Coronary artery (tissue), 2 donors: ENCODE data around the gene TIAM2.

Experiments used
- DNase-seq: peaks from one replicate; pipeline ENCODE4 v3.0.0-alpha.2; 2017; ENCODE audit warnings: low spot score
- H3K27ac ChIP-seq, 2 donors: fragments of 200-600 bp; sonication (generic); one replicate each; pipeline ENCODE4 v1.5.1; 2016 to 2019
- H3K4me3 ChIP-seq: fragments of 200-600 bp; sonication (generic); 2 replicates; pipeline ENCODE4 v1.5.1; 2016; ENCODE audit warnings: mild to moderate bottlenecking, moderate library complexity
- TF ChIP-seq, protein P1 (sequence below): fragments of 200-600 bp; sonication (generic); IDR thresholded peaks from one replicate; pipeline ENCODE4 v1.5.1; 2019; ENCODE audit warnings: antibody characterized with exemption

TIAM2 gene

DNA sequence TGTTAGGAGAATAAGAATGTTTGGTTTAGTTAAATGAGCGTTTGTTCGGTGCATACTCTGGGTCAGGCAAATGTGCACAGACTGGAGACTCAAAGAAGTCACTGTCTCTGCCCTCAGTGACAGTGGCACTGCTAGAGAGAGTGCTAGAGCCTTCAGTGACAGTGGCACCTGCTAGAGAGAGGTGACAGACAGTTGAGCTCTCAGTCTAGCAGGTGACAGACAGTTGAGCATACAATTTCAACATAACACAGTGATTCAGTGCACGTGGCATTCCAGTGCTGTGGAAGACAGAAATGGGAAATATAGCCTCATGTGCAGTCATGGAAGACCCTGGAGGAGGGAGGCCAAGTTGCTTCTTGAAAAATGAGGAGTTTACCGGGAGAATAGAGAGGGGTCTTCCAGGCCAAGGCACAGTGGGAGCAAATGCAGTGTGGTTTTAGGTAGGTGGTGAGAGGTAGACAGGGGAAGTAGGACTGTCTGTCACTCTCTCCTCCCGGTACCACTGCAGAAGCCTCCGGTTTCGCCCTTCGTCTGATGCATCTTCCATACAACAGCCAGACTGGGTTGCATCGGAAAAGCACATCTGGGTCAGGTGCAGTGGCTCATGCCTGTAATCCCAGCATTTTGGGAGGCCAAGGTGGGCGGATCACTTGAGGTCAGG lies 160.8 kb downstream of the TIAM2 start:
- TF ChIP-seq, protein P1, sequence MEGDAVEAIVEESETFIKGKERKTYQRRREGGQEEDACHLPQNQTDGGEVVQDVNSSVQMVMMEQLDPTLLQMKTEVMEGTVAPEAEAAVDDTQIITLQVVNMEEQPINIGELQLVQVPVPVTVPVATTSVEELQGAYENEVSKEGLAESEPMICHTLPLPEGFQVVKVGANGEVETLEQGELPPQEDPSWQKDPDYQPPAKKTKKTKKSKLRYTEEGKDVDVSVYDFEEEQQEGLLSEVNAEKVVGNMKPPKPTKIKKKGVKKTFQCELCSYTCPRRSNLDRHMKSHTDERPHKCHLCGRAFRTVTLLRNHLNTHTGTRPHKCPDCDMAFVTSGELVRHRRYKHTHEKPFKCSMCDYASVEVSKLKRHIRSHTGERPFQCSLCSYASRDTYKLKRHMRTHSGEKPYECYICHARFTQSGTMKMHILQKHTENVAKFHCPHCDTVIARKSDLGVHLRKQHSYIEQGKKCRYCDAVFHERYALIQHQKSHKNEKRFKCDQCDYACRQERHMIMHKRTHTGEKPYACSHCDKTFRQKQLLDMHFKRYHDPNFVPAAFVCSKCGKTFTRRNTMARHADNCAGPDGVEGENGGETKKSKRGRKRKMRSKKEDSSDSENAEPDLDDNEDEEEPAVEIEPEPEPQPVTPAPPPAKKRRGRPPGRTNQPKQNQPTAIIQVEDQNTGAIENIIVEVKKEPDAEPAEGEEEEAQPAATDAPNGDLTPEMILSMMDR, result no peak
- H3K4me3 ChIP-seq, result no peak overlapping the region
- no peak overlapping the region for H3K27ac ChIP-seq
- DNase-seq, result no peak

DNA sequence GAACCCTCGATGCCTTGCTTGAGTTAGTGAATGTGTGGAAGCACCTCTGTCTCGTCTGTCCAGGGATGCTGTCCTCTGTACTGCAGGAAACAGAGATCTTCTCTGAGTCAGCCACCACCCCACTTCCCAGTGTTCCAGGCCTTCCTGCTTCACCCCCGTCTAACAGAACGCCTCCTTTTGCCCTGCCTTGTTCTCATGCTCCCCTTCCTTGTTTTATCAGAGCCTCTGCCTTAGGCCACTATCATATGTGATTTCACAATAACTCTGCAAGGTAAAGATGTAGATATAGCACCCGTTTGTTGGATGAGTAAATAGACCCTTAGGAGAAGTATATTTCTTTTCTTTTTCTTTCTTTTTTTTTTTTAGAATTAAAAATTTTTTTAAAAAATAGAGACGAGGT lies 162.0 kb downstream of the TIAM2 start:
- no peak overlapping the region for H3K27ac ChIP-seq
- TF ChIP-seq, protein P1, result no peak
- DNase-seq, result no peak
- no peak overlapping the region for H3K4me3 ChIP-seq

DNA sequence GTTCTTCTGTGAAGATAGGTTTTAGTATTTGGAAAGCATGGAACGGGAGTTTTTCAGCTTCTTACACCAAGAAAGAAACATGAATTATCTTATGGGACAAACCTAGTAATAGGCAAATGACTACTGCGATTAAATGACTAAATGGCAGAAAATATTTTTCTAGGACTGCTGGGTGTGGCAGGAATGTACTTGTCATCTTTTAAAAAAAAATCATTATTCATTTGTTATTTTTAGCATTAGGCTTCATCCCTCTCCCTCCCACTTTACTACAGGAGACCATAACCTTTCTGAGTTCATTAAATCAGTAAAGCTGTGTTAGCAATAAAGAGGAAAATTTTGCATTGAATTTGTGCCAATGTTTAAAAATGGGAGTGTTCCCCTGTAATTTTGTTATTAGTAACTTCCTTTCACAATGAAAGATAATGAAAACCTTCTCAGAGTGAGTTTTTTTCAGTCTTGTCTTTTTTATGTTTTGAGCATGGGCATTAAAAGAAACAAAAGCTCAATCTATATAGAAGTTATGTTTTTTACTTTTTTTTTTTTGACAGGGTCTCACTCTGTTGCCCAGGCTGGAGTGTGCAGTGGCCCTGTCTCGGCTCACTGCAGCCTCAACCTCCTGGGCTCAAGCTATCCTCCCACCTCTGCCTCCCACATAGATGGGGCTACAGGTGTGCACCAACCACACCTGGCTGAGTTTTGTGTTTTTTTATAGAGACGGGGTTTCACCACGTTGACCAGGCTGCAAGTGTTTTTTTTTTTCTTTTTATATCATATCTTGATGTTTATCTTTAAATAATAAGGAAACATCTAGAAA lies 163.1 kb downstream of the TIAM2 start:
- H3K4me3 ChIP-seq, result no peak overlapping the region
- H3K27ac ChIP-seq, result peak overlapping the region in 1 of 2 donors; percentile 35
- no peak for DNase-seq
- TF ChIP-seq, protein P1, result no peak

DNA sequence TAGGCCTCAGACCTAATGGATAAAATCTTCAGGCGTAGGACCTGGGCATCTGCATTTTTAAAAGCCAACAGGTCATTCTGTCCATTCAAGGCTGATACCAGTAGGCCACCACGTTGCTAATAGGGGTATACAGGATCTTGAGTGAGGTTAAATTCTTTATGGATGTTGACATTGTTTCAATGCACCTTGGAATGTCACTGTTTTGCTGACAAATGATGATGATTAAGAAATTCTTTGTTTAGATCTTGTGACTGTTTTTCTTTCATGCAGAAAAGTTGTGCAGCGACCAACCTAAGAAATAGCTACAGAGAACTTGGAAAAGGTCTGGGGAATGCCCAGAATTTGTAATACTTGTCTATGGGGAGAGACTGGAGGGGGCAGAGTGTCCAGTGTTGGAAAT lies 167.6 kb downstream of the TIAM2 start:
- no peak overlapping the region for H3K4me3 ChIP-seq
- no peak overlapping the region for H3K27ac ChIP-seq
- TF ChIP-seq, protein P1, result no peak
- no peak for DNase-seq

DNA sequence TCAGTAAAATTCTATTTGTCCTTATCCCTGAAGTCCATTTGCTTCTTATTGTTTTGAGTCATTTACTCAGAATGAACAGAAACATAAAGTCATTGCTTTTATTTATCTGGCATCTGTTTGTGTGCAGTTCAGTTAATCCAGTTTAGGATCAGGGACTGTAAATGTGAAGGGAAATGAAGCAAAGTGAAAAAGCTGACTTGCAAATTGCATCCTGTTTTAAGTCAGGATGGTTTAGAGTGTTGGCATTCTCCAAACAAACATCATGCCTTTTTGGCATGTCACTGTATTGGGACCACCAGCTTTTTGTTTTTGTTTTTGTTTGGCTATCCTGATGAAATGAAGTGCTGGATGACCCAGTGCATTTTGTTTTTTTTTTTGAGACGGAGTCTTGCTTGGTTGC lies 168.5 kb downstream of the TIAM2 start:
- TF ChIP-seq, protein P1, result no peak
- no peak for DNase-seq
- Histone ChIP-seq H3K4me3 (no peak overlapping the region), H3K27ac (no peak overlapping the region)

DNA sequence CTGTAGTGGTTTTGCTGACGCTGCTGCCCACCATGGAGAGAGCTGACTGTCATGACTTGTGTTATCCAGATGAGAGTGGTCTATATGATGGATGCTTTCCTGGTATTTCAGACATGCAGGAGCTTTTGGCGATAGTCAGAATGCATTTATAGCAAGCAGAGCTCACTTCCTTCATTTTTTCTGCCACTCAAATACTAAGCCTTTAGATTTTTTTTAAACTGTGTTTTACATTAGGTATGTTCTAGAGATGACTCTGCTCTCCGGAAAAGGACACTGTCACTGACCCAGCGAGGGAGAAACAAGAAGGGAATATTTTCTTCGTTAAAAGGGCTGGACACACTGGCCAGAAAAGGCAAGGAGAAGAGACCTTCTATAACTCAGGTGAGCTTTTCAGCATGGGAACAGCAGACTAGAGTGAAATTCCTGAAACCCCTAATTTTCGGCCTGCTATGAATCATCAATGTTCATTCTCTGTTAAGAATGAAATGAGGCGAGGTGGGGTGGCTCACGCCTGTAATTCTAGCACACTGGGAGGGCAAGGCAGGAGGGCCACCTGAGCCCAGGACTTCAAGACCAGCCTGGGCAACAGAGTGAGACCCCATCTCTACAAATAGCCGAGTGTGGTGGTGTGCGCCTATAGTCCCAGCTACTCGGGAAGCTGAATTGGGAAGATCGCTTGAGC lies 170.1 kb downstream of the TIAM2 start:
- Histone ChIP-seq H3K27ac (no peak overlapping the region), H3K4me3 (no peak overlapping the region)
- DNase-seq, result no peak
- TF ChIP-seq, protein P1, result no peak
